ENCODE results near the gene TAS2R40. TPM values are rescaled to one million over a fixed set of nuclear protein-coding genes. Genes with fewer than 3 reads are reported as not detected.
A peak's percentile ranks its signal among the peaks of the same experiment; 100 is the strongest.

Gene TAS2R40
- total and polyA plus RNA-seq, 12 donors = not detected

DNA sequence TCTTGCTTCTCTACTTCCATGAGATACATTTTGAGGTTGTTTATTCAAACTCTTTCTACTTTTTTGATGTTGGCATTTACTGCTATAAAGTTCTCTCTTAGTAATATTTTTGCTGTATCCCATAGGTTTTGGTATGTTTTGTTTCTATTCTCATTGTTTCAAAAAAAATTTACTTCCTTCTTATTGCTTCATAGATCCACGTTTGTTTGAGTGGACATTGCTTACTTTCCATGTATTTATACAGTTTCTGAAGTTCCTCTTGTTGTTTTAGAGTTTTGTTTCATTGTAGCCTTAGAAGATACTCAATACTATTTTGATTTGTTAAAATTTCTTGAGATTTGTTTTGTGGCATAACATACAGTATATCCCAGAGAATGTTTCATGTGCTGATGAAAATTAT lies 13.7 kb downstream of the TAS2R40 start:
- no peak for DNase-seq
- peaks cover 0 to 20% (median 0%) of the 10 kb centered on the region in 9 donors for H3K4me1 ChIP-seq
- ATAC-seq = no peak
- H3K36me3 ChIP-seq = no peaks in the 10 kb centered on the region
- H3K27ac ChIP-seq = peak overlapping the region in 1 of 10 donors; percentile 44
- TF ChIP-seq, protein P1, sequence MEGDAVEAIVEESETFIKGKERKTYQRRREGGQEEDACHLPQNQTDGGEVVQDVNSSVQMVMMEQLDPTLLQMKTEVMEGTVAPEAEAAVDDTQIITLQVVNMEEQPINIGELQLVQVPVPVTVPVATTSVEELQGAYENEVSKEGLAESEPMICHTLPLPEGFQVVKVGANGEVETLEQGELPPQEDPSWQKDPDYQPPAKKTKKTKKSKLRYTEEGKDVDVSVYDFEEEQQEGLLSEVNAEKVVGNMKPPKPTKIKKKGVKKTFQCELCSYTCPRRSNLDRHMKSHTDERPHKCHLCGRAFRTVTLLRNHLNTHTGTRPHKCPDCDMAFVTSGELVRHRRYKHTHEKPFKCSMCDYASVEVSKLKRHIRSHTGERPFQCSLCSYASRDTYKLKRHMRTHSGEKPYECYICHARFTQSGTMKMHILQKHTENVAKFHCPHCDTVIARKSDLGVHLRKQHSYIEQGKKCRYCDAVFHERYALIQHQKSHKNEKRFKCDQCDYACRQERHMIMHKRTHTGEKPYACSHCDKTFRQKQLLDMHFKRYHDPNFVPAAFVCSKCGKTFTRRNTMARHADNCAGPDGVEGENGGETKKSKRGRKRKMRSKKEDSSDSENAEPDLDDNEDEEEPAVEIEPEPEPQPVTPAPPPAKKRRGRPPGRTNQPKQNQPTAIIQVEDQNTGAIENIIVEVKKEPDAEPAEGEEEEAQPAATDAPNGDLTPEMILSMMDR (IDR thresholded peaks at IDR 0.05) = no peak
- peaks cover 0 to 38% (median 15%) of the 10 kb centered on the region in 11 donors for H3K9me3 ChIP-seq
- no peak overlapping the region for H3K4me3 ChIP-seq
- H3K27me3 ChIP-seq = no peaks in the 10 kb centered on the region
- WGBS, 2 donors = 17 to 40% methylated on average over 1 of the region's 1 CpG
- intact Hi-C loops (cut with DNase I) = loop anchor here in 1 of 10 donors (5.0 kb wide), 1 partner anchor 182 kb away; no protein-coding TSS in a partner anchor

DNA sequence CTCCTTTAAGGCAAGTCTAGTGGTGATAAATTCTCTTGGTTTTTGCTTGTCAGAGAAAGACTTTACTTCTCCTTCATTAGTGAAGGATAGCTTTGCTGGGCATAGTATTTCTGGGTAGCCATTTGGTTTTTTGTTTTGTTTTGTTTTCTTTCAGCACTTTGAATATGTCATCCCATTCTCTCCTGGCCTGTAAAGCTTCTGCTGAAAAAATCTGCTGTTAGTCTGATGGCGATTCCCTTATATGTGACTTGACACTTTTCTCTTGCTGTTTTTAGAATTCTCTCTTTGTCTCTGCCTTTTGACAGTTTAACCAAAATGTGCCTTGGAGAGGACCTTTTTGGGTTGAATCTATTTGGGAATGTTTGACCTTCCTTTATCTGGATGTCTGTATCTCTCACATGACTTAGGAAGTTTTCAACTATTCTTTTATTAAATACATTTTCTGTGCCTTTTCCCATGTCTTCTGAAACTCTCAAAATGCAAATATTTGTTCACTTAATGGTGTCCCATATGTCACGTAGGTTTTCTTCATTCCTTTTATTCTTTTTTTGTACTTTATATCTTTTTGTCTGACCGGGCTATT lies 14.7 kb downstream of the TAS2R40 start:
- DNase-seq = no peak
- Histone ChIP-seq H3K36me3 (no peaks in the 10 kb centered on the region), H3K27me3 (no peaks in the 10 kb centered on the region), H3K4me1 (peaks cover 0 to 24% (median 4%) of the 10 kb centered on the region in 9 donors), H3K9me3 (peaks cover 0 to 38% (median 15%) of the 10 kb centered on the region in 11 donors), H3K27ac (peak overlapping the region in 1 of 10 donors; percentile 44), H3K4me3 (no peak overlapping the region)
- TF ChIP-seq, protein P1 (IDR thresholded peaks at IDR 0.05) = no peak
- 74 to 86% methylated on average over 3 of the region's 3 CpGs for WGBS, 2 donors
- intact Hi-C loops (cut with DNase I) = loop anchor here in 1 of 10 donors (5.0 kb wide), 1 partner anchor 181 kb away; no protein-coding TSS in a partner anchor
- no peak for ATAC-seq

DNA sequence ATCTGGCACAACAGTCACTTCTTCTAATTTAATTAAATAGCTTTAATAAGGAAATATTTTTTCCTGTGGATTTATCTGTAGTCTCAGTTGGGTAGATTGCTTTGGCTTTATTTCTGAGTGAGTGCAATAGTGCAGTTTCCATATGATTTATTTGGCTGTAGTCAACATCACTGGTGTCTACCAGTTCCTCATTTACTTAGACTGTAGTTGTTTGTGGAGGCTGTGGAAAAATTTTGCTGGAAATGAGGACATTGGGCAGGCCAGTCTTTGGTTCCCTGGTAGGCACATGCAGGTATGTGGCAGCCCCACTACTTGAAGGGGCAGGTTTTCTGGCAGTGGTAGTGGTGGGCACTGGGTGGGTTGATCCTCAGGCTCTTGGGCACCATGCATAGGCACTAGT lies 15.5 kb downstream of the TAS2R40 start:
- Histone ChIP-seq H3K9me3 (peaks cover 0 to 38% (median 15%) of the 10 kb centered on the region in 11 donors), H3K4me1 (peaks cover 0 to 29% (median 4%) of the 10 kb centered on the region in 9 donors), H3K27me3 (no peaks in the 10 kb centered on the region), H3K36me3 (no peaks in the 10 kb centered on the region), H3K27ac (peak overlapping the region in 1 of 10 donors; percentile 82), H3K4me3 (no peak overlapping the region)
- intact Hi-C loops (cut with DNase I) = loop anchor here in 1 of 10 donors (5.0 kb wide), 1 partner anchor 180 kb away; no protein-coding TSS in a partner anchor
- DNase-seq (no peak), ATAC-seq (no peak)
- TF ChIP-seq, protein P1 (IDR thresholded peaks at IDR 0.05) = no peak

DNA sequence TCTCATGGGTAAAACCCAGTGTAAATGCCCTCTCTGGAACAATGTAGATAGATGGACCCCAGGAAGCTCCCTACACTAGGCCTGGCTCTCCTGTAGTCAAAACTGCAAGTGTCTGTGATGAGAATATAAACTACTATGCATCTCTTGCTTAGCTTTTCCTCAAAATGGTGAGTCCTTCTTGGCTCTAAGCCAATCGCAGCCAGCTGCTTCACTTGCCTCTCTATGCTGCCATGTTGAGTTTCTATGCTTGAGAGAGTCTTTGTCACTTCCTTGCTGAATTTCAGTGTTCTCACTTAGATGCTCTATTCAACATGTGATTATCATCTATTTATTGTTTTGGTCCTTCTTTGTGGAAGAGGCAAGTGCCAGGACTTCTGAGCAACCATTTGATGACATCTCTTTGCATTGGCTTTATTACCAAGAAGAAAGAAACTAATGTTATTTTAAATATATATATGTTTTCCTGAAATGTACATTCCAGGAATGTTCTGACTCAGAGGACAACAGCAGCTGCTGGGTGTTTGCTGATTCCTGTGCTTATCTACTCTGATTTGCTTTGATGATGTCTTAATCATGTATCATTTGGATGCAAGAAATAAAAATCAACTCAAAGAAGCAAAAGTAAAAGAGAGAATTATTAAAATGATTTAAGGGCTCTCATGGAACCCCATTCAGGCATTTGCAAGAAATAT lies 16.6 kb downstream of the TAS2R40 start:
- ATAC-seq = no peak
- intact Hi-C loops (cut with DNase I) = loop anchor here in 1 of 10 donors (5.0 kb wide), 1 partner anchor 179 kb away; no protein-coding TSS in a partner anchor
- WGBS, 2 donors = 94 to 96% methylated on average over 1 of the region's 1 CpG

More for the DNA sequence above, 16.6 kb downstream of the TAS2R40 start:
- TF ChIP-seq, protein P1 (IDR thresholded peaks at IDR 0.05) = no peak
- peak overlapping the region in 1 of 10 donors; percentile 82 for H3K27ac ChIP-seq
- no peak for DNase-seq
- no peaks in the 10 kb centered on the region for H3K36me3 ChIP-seq
- H3K4me1 ChIP-seq = peaks cover 0 to 30% (median 4%) of the 10 kb centered on the region in 9 donors
- no peak overlapping the region for H3K4me3 ChIP-seq
- H3K9me3 ChIP-seq = peaks cover 0 to 31% (median 15%) of the 10 kb centered on the region in 11 donors
- H3K27me3 ChIP-seq = no peaks in the 10 kb centered on the region

All from heart right ventricle (tissue), 16 donors.